HG03103 (cell line): Measurements from ENCODE around the gene CPNE8.

Experiments used
- ATAC-seq: cut with Tn5 transposase; IDR thresholded peaks from one replicate; pipeline ENCODE4 v1.9.1; 2021; ENCODE audit warnings: low read depth; ENCODE audit not compliant: unreplicated experiment

CPNE8 gene

DNA sequence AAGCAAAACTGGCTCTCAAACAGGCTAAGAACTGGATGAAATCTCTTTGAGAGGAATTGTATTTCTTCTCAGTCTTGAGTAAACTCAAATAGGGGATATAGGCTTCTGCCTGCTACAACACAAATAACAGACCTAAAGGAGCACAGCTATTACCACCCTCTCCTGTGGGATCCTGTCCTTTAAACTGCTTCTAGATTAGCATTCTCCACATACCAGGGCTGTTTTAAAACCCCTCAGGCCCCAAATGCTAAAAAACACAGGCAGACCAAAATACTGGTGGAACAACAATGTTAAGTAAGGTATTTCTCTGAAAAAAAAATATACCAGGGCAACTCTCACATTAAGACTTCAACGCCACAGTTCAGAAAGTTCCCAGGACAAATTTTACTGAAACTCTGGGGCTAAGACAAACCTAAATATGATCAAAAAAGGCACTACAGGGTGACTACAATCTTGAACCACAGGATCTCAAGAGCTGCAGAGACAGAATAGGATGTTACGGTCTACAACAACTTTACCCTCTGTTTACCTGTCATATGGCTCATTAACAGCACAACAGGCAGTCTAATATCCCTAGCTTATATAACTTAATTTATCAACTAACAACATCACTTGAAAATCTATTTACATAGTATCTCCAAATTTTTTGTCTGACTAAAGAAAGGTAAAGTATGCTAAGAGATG lies 7.2 kb downstream of the CPNE8 start:
- ATAC-seq = no peak

DNA sequence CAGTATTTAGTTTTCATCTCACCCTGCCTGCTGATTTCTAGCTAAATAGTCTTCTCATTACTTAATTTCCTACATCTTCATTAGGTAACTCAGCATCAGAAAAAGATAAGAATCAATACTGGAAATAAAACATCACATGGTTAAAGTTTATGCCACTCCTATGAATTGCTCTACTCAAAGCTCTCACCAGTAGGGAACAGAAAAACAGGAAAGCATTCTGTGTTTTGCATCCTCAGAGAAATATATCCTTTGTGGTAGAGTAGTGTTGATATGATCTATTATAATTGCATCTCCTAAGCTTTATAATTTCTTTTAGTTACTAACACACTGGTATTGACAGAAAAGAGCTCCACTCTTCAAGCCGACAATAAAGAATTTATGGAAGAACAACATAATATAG lies 9.9 kb downstream of the CPNE8 start:
- ATAC-seq = no peak

DNA sequence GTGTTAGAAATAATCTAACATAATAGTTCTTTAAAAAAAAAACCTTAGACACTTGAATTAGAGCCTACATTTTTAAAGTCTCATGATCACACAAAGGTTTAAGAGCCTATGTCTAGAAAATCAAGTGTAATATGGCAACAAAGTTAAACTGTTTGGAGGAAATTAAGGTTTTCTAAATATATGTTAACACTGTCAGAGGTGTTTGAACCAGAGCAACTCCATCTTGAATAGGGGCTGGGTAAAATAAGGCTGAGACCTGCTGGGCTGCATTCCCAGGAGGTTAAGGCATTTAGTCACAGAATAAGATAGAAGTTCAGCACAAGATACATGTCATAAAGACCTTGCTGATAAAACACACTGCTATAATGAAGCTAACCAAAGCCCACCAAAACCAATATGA lies 12.4 kb downstream of the CPNE8 start:
- ATAC-seq = no peak

DNA sequence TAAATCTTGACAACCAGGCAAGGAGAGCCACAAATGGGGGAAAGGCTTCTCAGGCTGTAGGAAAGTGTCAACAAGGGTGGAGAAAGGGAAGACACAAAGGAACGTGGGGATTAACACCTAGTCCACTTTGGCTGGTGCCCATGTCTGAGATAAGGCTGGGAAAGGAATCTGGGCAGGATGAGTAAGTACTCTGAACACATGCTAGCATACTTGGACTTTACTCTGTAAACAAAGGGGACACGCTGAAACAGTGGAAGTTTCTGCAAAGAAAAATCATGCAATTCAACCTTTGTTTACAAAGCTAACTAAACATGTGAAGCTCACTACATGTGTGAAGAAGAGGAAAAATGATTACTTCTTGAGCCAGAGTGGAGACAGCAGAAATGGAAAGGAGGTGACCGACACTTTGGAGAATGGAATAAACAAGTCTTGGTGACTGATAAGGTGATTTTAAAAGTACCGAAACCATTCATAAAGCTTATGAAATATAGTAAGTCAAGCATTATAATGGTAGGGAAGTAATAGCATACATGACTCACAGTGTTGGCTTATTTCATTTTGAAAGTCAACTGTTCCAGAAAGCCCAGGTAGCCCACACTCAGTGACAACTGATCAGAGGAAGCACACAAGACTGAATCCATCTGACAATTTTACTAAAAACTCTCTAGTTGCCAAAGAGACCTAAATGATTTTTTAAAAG lies 13.2 kb downstream of the CPNE8 start:
- no peak for ATAC-seq

DNA sequence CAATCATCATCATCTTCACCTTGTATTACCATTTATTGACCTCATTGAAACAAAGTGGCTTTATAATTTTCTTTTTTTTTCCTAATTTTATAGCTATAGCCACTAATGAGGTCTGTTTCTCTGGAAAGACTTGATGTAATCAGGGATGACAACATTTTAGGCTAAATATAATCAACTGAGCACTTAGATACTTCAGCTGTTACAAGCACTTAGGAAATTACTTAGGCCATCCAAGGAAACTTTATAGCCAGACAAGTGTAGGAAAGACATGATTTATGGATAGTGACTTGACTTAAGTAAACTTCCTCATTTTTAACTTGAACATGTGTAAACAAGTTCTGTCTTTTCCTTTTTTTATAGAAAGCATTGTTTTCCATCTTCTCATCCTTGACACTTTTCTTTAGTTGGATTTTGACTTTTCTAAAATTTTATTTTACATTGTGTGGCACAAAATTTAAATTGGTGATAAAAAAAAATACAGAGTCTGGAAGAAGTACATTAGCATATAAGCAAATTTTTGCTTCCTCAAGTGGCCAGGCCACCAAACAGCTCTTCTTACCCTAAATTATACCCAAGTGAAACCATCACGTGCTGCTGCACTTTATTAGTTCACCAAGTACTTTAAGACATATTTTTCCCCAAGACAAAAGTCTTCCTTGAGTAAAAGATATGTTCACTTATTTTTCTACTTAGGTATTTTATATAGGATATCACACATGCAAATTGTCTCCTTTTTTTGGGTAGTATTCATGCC lies 15.1 kb downstream of the CPNE8 start:
- no peak for ATAC-seq

DNA sequence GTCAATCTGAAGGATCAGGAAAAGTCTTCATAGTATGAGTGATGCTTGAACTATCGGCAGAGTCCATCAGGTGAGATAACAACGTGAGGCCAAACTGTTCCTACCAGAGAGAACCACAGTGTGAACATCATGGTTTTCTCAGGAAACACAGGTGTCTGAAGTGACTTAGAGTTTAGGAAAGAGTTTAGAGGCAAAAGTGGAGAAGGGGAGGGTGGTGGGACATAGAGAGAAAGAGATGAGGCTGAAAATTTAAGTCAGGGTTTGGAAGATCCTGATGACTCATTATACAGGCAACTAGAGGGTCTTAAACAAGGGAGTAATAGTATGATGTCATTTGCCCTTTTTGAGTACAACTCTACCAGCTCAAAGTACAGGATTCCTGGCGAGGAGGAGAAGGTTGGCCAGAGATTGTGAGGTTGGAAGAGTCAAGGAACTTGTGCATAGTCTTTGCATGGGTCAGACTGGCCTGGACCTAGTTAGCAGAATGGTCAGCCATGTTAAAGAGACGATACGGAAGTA lies 16.0 kb downstream of the CPNE8 start:
- no peak for ATAC-seq

DNA sequence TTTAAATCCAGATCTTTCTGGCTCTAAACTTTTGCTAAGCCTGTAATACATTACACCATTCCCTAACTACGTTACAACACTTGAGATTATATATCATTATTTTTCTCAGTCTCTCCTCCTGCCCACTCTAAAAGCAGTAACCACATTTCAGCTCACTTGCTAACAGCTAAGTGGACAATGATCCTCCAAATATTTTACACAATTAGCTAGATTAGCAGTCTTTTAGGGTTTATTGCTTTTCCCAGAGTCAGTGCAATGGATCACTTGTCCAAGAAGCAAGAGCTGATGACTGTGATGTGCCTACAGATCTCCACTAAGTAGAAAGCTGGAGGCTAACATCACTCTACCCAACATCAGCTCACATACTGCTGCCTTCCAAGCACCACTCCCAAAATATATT lies 17.6 kb downstream of the CPNE8 start:
- no peak for ATAC-seq

DNA sequence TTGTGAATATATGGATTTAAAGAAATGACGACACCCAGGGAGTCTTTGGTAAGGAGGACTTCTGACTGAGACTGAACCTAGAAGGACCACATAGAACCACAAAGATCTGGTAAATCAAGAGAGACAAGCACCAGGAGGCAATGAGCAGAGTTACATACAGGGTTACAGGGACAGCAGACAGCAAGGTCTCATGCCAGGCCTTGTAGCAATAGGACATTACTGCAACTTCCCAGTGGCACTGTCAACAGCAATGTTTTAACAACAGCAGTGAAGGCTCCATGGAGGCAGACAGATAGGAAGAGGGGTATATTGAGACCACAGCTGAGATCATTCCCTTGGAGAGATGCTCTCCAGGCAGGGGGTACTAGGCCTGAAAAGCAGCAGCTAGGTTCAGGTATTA lies 18.5 kb downstream of the CPNE8 start:
- no peak for ATAC-seq

DNA sequence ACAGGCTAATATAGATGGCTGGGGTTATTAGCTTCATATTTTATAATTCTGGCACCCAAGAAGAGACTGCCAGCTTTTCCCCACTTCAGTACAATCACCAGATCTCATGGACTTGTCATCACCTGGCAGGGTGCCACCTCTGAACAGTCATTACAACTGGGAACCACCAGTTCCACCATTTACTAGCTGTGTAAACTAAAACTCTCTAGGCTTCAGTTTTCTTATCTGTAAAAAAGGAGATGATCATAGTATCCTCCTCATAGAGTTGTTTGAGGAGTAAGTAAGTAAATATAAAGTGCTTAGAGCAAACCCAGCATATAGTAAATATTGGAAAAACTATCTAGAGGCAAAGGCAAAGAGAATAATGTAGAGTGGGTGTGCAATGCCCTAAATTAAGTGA lies 19.3 kb downstream of the CPNE8 start:
- ATAC-seq = no peak

DNA sequence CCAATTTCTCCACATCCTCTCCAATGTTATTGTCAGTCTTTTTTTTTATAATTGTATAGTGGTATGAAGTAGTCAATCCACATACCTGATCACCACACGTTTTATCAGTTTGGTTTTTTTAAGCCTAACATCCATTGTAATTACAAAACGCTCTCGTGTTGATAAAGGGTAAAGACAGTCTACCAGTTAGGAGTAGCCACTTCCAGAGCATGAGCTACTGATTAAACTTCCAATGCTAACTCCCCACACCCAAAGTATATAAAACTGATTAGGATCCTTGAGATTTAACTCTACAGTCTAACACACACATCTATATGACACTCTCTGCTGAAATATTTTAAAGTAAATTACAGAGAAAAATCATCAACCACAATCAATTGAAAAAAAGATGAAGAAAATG lies 20.7 kb downstream of the CPNE8 start:
- ATAC-seq = no peak

DNA sequence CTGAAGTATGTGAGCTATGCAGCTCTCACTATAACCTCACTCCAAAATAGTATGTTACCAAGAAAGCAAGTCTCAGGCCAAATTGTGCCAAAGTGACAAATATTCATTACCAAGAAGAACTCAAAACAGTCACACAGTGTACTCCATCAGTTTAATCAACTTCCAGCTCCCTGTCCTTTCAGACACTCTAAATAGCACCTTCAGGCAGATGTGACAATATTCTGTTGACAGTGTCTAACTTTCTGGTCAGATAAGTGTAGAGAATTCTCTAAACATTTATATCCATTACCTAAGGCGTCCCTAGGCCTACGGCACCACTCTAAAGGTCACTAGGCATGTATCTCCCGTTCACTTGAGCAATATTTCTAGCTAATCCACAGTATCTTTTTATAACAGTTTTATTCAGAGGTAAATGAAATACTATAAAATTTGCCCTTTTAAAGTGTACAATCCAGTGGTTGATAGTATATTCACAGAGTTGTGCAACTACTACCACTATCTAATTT lies 21.7 kb downstream of the CPNE8 start:
- ATAC-seq = no peak

DNA sequence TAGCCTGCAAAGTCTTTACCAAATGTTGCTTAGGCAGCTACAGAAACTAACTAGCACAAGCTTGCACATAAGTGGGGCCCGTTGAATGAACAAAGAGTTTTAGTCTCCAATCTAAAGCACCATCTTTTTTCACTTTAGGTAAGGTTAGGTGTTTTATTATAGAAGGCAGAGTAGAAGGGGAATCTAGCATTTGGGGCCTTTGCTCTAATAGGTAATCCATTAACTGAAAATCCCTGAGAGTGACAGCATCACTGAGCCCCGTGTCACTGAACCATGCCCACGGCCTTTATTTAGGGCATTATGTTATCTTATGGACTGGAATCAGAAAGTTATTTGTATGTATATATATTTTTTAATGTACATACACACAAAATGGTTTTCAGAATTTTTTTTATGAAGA lies 25.1 kb downstream of the CPNE8 start:
- no peak for ATAC-seq

DNA sequence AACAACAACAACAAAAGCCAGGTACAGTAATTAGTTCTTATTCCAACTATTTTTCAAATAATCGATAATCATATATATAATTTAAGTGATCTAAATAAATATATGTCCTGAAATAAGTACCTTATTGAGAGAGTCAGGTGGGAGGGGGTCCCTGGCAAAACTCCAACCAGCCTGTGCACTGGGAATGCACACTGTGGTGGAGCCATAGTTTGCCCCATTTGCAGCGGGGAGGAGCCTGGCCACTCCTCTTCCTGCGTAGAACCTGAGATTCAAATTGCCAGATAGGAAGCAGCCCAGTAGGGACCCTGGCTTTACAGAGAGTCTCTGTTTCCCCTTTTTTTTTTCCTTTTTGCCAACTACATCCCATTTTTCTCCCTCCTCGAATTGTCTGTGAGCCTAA lies 26.4 kb downstream of the CPNE8 start:
- ATAC-seq = no peak

DNA sequence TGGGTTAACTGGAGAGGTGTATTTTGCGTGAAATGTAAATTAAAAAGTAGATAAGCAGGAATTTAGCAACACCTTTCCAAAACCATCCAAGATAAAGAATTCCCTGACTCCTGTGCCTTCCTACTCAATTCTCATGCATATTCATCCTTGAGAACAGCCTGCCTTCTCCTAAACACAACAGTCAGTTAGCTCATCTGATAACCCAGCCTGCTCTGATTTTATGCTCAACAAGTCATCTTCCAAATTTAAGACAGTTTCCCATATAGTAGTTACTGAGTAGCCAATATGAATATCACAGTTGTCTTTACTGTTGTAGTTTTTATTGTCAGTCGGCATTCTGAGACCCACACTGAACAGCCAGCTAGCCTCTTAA lies 27.1 kb downstream of the CPNE8 start:
- no peak for ATAC-seq

DNA sequence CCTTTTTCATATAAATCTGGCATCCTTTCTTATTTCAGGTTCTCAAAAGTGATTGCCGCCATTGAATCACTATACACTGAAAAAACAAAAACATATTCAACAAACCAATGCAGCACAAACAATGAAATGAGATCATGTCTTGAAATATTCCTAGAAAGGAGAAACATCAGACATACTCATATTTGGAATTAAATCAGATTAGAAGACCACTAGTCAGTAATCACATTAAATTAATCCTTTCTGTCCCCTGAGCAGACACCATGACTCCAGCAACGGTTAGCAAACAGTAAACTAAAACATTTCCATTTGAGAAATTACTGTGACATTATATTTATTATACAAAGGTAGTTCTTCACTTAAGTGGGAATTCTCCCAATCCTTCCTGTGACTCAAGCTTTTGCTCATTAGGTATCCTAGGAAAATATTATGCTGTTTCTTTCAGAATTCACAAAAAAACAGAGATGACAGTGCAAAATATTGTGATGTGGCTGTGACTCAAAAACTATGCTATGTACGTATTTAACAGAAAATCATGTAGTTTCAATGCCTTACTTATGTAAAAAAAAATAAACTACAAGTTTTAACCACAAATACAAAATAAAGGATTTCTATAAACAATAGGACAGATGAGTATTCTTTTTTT lies 29.7 kb downstream of the CPNE8 start:
- ATAC-seq = no peak

DNA sequence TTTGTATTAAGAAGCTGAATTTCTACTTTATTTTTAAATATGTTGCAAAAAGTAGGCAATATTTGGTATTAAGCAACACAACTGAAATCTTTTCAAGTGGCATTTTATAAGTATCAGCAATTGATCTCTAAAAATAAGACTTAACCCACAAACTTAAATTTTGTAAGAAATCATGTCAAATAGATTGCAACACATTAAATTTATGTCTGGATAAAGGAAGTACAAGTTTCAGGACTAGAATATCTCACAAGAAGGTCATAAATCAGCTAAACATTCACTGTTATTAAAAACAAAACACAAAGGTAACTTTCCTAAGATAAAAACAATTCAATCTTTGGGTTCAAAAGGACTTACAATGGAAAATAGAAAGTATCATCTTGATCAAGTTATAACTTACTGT lies 32.8 kb downstream of the CPNE8 start:
- no peak for ATAC-seq

DNA sequence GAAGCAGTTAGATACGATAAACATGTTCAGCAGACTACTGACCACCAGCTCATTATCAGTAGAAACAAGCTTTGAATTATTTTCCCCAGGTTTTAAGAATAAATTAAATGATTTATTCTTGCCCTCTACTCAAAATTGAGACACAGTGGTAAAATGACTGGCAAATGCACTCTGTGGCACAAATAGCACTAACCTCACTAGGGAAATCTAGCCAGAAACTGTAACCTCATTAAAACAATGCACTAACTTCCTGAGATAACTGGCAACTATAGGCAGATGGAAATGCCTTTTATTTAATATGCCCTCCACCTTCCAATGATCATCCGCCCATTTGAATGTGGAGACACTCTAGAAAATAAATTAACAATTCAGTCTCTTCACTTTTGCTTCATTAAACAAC lies 33.2 kb downstream of the CPNE8 start:
- no peak for ATAC-seq

DNA sequence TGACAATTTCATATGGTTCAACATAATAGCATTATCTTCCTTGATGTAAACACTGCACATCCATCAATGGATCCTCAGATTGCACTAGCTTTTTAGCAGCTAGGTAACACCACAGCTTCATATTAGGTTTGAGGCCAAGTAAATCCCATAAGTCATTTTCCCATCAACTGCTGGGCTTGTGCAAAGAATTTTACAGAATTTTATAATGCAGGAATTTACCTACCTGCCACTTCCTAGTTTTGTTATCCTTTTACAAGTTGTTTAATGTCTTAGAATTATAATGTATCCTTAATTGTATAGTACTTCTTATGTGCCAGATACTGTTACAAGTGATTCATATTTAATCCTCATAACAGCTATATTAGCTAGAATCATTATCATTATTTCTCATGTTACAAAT lies 36.4 kb downstream of the CPNE8 start:
- ATAC-seq = no peak

DNA sequence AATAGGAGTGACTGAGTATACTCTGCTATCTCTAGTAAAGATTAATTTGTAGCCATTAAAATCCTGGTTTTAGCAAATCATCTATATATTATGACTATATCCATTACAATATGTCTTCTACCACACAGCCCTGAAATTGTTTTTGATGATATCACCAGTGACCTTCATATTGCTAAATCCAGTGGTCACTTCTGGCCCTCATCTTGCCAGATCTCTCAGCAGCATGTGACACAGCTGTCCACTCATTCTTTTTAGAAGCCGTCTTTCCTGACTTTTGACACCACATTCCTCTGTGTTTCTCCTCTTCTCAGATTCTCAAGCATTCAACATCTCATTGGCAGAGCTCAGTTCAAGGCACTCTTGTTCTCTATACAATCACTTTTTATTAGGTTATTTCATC lies 54.9 kb downstream of the CPNE8 start:
- no peak for ATAC-seq

DNA sequence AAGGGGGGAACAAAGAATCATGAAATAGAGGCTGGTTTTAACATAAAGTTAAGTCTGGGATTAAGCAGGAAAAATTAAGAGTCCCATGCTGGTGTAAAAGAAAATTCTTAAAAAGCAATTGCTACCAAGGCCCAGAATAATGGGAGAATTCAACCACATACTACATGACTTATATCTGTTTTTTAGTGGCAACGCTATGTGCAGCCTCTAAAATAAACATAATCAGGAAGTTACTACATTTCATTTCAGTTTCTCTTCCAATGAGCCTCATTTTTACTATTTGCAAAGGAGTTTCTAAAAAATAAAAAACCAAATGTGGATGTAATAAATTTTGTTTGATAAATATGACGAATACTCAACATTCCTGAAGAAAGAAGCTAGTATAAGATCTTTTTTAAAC lies 58.1 kb downstream of the CPNE8 start:
- ATAC-seq = no peak

DNA sequence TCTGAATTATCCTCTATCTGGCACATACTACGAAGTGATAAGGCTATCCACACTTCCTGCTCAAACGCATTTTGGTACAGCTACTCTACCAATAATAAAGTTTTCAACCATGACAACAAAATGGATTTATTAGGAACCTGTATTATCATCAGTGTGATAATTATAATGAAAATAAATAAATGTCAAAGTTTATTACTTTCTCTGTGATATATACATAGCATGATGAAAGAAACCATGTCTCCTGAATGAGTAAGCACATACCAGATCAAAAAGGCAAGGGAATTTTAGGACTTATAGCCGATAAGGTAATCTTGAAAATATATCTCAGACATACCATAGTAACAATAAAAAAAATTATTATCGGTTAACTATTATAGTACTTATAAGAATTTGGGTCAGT lies 61.1 kb downstream of the CPNE8 start:
- no peak for ATAC-seq
